ENCODE data around the gene IL19. TPM values are rescaled to one million over a fixed set of nuclear protein-coding genes. Genes with fewer than 3 reads are reported as not detected.

Gene IL19
- total and polyA plus RNA-seq, 9 of the 15 experiments (the other 6 are each of a cell fraction or from before 2014, with no cell fraction given) = not detected

DNA sequence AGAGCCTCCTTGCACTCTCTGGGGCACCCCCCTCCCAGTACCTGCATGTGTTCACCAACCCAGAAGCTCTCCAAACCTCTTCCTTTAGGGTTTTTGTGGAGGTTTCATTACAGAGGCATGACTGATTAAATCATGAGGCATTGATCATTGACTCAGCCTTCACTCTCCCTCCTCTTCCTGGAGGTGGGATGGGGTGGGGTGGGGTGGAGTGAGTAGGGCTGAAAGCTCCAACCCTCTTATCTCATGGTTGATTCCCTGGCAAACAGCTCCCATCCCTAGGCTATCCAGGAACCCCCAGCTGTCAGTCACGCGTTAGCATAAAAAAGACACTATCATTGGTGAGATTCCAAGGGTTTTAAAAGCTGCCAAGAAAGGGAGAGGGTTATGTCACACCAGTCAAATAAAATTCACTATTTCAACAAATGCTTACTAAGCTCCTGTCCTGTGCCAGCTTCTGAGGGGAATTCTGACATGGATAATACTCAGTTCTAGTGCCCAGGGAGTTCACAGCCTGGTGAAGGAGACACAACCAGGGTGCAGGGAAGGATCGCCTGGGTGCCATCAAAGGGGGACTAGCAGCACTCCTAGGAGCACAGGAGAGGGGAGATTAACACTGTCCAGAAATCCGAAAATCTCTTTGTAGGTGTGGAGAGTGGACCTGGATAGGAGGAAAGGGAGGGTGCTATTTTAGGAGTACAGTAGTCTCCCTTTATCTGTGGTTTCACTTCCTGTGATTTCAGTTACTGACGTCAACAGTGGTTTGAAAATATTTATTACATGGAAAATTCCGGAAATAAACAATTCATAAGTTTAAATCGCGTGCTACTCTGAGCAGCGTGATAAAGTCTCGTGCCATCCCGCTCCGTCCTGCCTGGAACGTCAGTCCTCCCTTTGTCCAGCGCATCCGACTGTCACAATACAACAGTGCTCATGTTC is 119.8 kb downstream of the IL19 start (continued):
- no peak for TF ChIP-seq ZNF3 (CRISPR knock-in tag; IDR thresholded peaks at IDR 0.05)
- no peak for TF ChIP-seq NFRKB (IDR thresholded peaks at IDR 0.05; ENCODE audit: low read depth)
- TF ChIP-seq DEAF1 (CRISPR knock-in tag; IDR thresholded peaks at IDR 0.05) = no peak
- TF ChIP-seq, protein P1, sequence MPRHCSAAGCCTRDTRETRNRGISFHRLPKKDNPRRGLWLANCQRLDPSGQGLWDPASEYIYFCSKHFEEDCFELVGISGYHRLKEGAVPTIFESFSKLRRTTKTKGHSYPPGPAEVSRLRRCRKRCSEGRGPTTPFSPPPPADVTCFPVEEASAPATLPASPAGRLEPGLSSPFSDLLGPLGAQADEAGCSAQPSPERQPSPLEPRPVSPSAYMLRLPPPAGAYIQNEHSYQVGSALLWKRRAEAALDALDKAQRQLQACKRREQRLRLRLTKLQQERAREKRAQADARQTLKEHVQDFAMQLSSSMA (CRISPR knock-in tag; IDR thresholded peaks at IDR 0.05) = no peak
- TF ChIP-seq CBX3 (IDR thresholded peaks at IDR 0.05; ENCODE audit: borderline replicate concordance in 1 of 2, low read length in 2 of 2) = no peak
- peak; percentile 26; the same call in 1 of the 2 replicates for TF ChIP-seq MAX (CRISPR knock-in tag; IDR thresholded peaks at IDR 0.05)
- TF ChIP-seq RNF2 (IDR thresholded peaks at IDR 0.05) = no peak
- no peak for TF ChIP-seq KLF13 (tag; IDR thresholded peaks at IDR 0.05; ENCODE audit: borderline replicate concordance, low read depth)
- TF ChIP-seq, protein P2, sequence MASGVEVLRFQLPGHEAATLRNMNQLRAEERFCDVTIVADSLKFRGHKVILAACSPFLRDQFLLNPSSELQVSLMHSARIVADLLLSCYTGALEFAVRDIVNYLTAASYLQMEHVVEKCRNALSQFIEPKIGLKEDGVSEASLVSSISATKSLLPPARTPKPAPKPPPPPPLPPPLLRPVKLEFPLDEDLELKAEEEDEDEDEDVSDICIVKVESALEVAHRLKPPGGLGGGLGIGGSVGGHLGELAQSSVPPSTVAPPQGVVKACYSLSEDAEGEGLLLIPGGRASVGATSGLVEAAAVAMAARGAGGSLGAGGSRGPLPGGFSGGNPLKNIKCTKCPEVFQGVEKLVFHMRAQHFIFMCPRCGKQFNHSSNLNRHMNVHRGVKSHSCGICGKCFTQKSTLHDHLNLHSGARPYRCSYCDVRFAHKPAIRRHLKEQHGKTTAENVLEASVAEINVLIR (CRISPR knock-in tag; IDR thresholded peaks at IDR 0.05) = peak; percentile 81

Data from K562 (cell line).